CD14-positive monocyte (primary cell): ENCODE measurements around the gene GOLGA6A. TPM values are rescaled to one million over a fixed set of nuclear protein-coding genes. Genes with fewer than 3 reads are reported as not detected.

ENCODE experiments used
- DNase-seq, 3 donors: peaks; one replicate each; pipeline ENCODE4 v3.0.0-alpha.2; 2011 to 2022
- H2AFZ ChIP-seq: 2 replicates; pipeline ENCODE4 v1.6.0; 2012; ENCODE audit warnings: mild to moderate bottlenecking, low read depth, low read length, inconsistent platforms; ENCODE audit not compliant: insufficient read depth, poor library complexity, severe bottlenecking
- H3K27ac ChIP-seq, 2 donors: 1 replicate in 1 of 2; 2 replicates in 1 of 2; pipeline ENCODE4 v1.5.1; 2012 to 2013; ENCODE audit warnings: low read length in 2 of 2, control low read depth in 1 of 2, inconsistent platforms in 1 of 2, low read depth in 1 of 2, mild to moderate bottlenecking in 1 of 2
- H3K27me3 ChIP-seq, 2 donors: one replicate each; pipeline versions ENCODE4 v1.6.0 to v1.6.1; 2011 to 2013; ENCODE audit warnings: low read length in 2 of 2; ENCODE audit not compliant: control insufficient read depth in 2 of 2, insufficient read depth in 2 of 2
- H3K36me3 ChIP-seq, 2 donors: replicated peaks in 1 of 2; 1 replicate in 1 of 2; 2 replicates in 1 of 2; pipeline versions ENCODE4 v1.5.1 to v1.6.1; 2012 to 2013; ENCODE audit warnings: low read length in 2 of 2, control low read depth in 1 of 2, inconsistent platforms in 1 of 2, mild to moderate bottlenecking in 1 of 2; ENCODE audit not compliant: insufficient read depth in 2 of 2, control insufficient read depth in 1 of 2
- H3K4me1 ChIP-seq, 2 donors: 1 replicate in 1 of 2; 2 replicates in 1 of 2; pipeline versions ENCODE4 v1.5.1 to v1.6.1; 2012 to 2013; ENCODE audit warnings: low read length in 2 of 2, control low read depth in 1 of 2, inconsistent platforms in 1 of 2, mild to moderate bottlenecking in 1 of 2, moderate library complexity in 1 of 2; ENCODE audit not compliant: insufficient read depth in 2 of 2, control insufficient read depth in 1 of 2
- H3K4me2 ChIP-seq: replicated peaks from 2 replicates; pipeline ENCODE3; 2012; ENCODE audit warnings: low read length, moderate library complexity, mild to moderate bottlenecking; ENCODE audit not compliant: poor library complexity, severe bottlenecking; ENCODE audit errors: extremely low read depth
- H3K4me3 ChIP-seq, 3 experiments: fragments of 200-600 bp in 1 of 3; sonication (generic) in 1 of 3; replicated peaks in 1 of 3; 1 replicate in 2 of 3; 2 replicates in 1 of 3; pipeline ENCODE4 v1.5.1; 2011 to 2013; ENCODE audit warnings: low read length in 3 of 3, mild to moderate bottlenecking in 3 of 3, control low read depth in 2 of 3, low read depth in 2 of 3, inconsistent platforms in 1 of 3, moderate library complexity in 1 of 3
- H3K79me2 ChIP-seq: 2 replicates; pipeline ENCODE4 v1.6.0; 2012; ENCODE audit warnings: mild to moderate bottlenecking, control low read depth, inconsistent platforms, low read length, moderate library complexity; ENCODE audit not compliant: insufficient read depth
- H3K9ac ChIP-seq: 2 replicates; pipeline ENCODE4 v1.6.0; 2017; ENCODE audit warnings: low read length, mild to moderate bottlenecking; ENCODE audit not compliant: insufficient read depth, poor library complexity, severe bottlenecking
- H3K9me3 ChIP-seq, 2 donors: replicated peaks in 1 of 2; 1 replicate in 1 of 2; 2 replicates in 1 of 2; pipeline versions ENCODE4 v1.5.1 to v1.6.1; 2012 to 2013; ENCODE audit warnings: low read length in 2 of 2, control low read depth in 1 of 2; ENCODE audit not compliant: control insufficient read depth in 1 of 2, insufficient read depth in 1 of 2
- H4K20me1 ChIP-seq: 2 replicates; pipeline ENCODE4 v1.6.0; 2012; ENCODE audit warnings: mild to moderate bottlenecking, low read length, control low read depth, moderate library complexity; ENCODE audit not compliant: insufficient read depth
- H3K27ac Mint-ChIP-seq, 7 donors: one replicate each; pipeline ENCODE4 v1.8.0; 2020; ENCODE audit warnings: mild to moderate bottlenecking in 7 of 7, mixed read lengths in 7 of 7, moderate library complexity in 6 of 7, inconsistent platforms in 2 of 7
- H3K27me3 Mint-ChIP-seq, 3 donors: one replicate each; pipeline ENCODE4 v1.8.0; 2021 to 2022; ENCODE audit warnings: low read depth in 3 of 3, mild to moderate bottlenecking in 3 of 3, mixed read lengths in 3 of 3, moderate library complexity in 3 of 3, inconsistent platforms in 1 of 3
- H3K36me3 Mint-ChIP-seq, 2 donors: one replicate each; pipeline ENCODE4 v1.8.0; 2020; ENCODE audit warnings: mixed read lengths in 2 of 2, inconsistent platforms in 1 of 2, mild to moderate bottlenecking in 1 of 2
- H3K4me1 Mint-ChIP-seq: one replicate; pipeline ENCODE4 v1.8.0; 2020; ENCODE audit warnings: mild to moderate bottlenecking, mixed read lengths
- H3K4me3 Mint-ChIP-seq, 2 donors: one replicate each; pipeline ENCODE4 v1.8.0; 2020; ENCODE audit warnings: mild to moderate bottlenecking in 2 of 2, mixed read lengths in 2 of 2, moderate library complexity in 1 of 2
- H3K9me3 Mint-ChIP-seq, 7 donors: one replicate each; pipeline ENCODE4 v1.8.0; 2020 to 2022; ENCODE audit warnings: mixed read lengths in 7 of 7, mild to moderate bottlenecking in 6 of 7, moderate library complexity in 6 of 7, inconsistent platforms in 2 of 7
- WGBS: methylation state at CpG from one replicate; pipeline ENCODE4 v1.1.5; 2013; ENCODE audit warnings: missing lambda C conversion rate; ENCODE audit not compliant: insufficient coverage; 5-methylcytosine and 5-hydroxymethylcytosine counted together
- intact Hi-C, 2 donors: fragments of 100-400 bp; cut with micrococcal nuclease; formaldehyde crosslinking; loops; one replicate each; pipeline versions ENCODE4 v1.15.0 to v1.15.1; 2023
- polyA plus RNA-seq, 3 donors: library from polyadenylated mRNA; depleted of rRNA in 1 of 3; unstranded in 2 of 3; stranded (reverse) in 1 of 3; fragments of 300-500 nt in 2 of 3; fragments of >200 nt in 1 of 3; fragmentation: Illumina TruSeq in 2 of 3; gene quantifications; 1 replicate in 2 of 3; 2 replicates in 1 of 3; pipeline ENCODE4 v1.2.3, GENCODE V29; 2012 to 2021
- TF ChIP-seq, protein P1 (sequence below): fragments of 200-600 bp; IDR thresholded peaks from one replicate; pipeline ENCODE4 v1.8.0; 2022; ENCODE audit warnings: antibody characterized with exemption, mild to moderate bottlenecking

Gene GOLGA6A
- polyA plus RNA-seq, 3 donors = 0.03 TPM; not detected in 2

DNA sequence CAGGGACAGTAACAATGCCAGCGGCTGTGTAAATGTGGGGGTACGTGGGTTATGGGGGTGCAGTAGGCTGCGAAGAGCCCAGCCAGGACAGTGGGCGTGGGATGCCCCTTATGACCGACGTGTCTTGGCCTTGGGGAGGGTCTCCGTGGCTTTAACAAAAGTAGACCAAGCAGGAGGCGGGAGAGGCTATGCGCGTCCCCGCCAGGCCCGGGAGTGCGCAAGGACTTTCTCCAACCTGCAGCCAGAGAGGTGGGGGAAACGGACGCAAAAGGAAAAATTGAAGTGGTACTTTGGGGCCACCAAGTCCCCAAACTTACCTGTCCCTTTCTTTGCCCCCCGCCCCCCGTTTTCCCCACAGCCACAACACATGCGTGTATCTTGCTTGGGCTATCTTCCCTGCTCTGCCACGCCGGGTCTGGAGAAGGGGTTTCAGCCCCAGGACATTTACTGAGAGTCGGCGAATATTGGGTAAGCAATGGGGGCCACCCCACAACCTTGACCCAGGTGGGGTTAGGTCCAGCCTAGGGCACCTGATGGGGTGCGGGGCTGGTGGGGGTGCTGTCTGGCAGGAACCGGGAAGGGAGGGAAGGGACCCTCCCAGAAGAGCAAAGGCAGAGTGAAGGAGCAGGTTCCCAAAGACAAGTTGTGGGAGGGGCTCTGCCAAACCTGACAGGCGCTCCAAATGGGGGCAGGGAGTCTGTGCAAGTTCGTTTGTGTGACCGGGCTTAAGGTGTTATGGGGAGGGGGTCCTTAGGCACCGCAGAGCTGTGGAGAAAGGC, 48.7 kb upstream of the GOLGA6A start:
- no peaks in the 10 kb centered on the region for H3K79me2 ChIP-seq
- Mint-ChIP-seq H3K4me1 (peaks cover 23% of the 10 kb centered on the region), H3K36me3 (no peaks in the 10 kb centered on the region), H3K27me3 (peaks cover 91 to 98% (median 97%) of the 10 kb centered on the region in 3 donors), H3K4me3 (peak overlapping the region in 1 of 2 donors; percentile 87), H3K27ac (no peak overlapping the region), H3K9me3 (peaks cover 0 to 30% (median 7%) of the 10 kb centered on the region in 7 donors)
- H3K4me3 ChIP-seq = no peak overlapping the region
- H2AFZ ChIP-seq = no peak overlapping the region
- TF ChIP-seq, protein P1, sequence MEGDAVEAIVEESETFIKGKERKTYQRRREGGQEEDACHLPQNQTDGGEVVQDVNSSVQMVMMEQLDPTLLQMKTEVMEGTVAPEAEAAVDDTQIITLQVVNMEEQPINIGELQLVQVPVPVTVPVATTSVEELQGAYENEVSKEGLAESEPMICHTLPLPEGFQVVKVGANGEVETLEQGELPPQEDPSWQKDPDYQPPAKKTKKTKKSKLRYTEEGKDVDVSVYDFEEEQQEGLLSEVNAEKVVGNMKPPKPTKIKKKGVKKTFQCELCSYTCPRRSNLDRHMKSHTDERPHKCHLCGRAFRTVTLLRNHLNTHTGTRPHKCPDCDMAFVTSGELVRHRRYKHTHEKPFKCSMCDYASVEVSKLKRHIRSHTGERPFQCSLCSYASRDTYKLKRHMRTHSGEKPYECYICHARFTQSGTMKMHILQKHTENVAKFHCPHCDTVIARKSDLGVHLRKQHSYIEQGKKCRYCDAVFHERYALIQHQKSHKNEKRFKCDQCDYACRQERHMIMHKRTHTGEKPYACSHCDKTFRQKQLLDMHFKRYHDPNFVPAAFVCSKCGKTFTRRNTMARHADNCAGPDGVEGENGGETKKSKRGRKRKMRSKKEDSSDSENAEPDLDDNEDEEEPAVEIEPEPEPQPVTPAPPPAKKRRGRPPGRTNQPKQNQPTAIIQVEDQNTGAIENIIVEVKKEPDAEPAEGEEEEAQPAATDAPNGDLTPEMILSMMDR = no peak
- peaks cover 42 to 92% of the 10 kb centered on the region in 2 donors for H3K27me3 ChIP-seq
- no peak overlapping the region for H3K27ac ChIP-seq
- DNase-seq = no peak
- 11% methylated on average over 23 of the region's 28 CpGs for WGBS
- intact Hi-C loops = no loop called here
- no peak overlapping the region for H3K4me2 ChIP-seq
- no peak overlapping the region for H3K9ac ChIP-seq
- H3K36me3 ChIP-seq = no peaks in the 10 kb centered on the region
- H3K4me1 ChIP-seq = peaks cover 10 to 12% of the 10 kb centered on the region in 2 donors
- peaks cover 0 to 26% of the 10 kb centered on the region in 2 donors for H3K9me3 ChIP-seq
- H4K20me1 ChIP-seq = no peaks in the 10 kb centered on the region

DNA sequence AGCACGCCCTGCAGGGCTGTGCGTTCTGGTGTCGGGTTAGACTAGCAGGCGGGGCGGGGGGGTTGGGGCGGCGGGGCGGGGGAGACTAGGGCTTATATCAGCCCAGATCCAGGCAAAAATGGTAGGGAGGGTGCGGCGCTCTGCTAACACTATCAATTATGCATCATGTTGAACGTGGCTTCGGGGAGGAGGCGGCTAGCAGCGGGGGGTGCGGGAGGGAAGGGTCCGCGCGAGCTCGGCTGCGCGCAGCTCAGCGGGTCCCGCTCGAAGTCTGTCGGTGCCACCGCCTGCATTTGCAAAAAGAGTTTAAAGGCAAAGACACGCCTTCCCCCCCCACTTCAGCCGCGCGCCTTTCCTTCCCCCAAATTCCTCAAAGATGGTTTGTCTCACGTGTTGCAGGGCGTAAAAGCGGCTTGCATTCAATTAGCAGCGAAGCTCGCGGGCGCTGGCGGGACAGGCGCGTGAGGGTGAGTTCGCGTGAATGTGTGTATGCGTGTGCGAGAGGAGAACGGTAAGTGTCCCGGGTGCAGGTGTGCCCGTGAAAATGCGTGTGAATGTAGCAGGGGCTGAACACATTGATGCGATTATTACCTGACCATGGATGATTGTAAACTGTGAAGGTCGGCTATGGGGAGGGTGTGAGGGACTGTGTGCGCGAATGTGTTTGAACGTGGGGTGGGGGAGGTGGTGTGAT, 48.0 kb upstream of the GOLGA6A start, which contains the start of gene ISLR2:
TSS of gene ISLR2 (plus strand) at position 432 of the 694 bp plus-strand sequence. CDS start 2,169 bp downstream, outside the sequence.
- H3K27me3 ChIP-seq = peaks cover 38 to 91% of the 10 kb centered on the region in 2 donors
- Mint-ChIP-seq H3K9me3 (peaks cover 0 to 25% (median 2%) of the 10 kb centered on the region in 7 donors), H3K36me3 (no peaks in the 10 kb centered on the region), H3K27ac (no peak within 1 kb of the TSS), H3K4me3 (peak within 1 kb of the TSS in 1 of 2 donors; percentile 87), H3K27me3 (peaks cover 85 to 96% (median 93%) of the 10 kb centered on the region in 3 donors), H3K4me1 (peaks cover 20% of the 10 kb centered on the region)
- TF ChIP-seq, protein P1 = no peak
- no peak for DNase-seq
- no peak within 1 kb of the TSS for H3K27ac ChIP-seq
- H3K4me3 ChIP-seq = no peak within 1 kb of the TSS
- no peak within 1 kb of the TSS for H3K9ac ChIP-seq
- H3K4me2 ChIP-seq = no peak within 1 kb of the TSS
- no peaks in the 10 kb centered on the region for H3K36me3 ChIP-seq
- no peaks in the 10 kb centered on the region for H4K20me1 ChIP-seq
- peaks cover 0 to 26% of the 10 kb centered on the region in 2 donors for H3K9me3 ChIP-seq
- 2% methylated on average over 32 of the region's 53 CpGs for WGBS
- no peak within 1 kb of the TSS for H2AFZ ChIP-seq
- H3K4me1 ChIP-seq = peaks cover 7 to 8% of the 10 kb centered on the region in 2 donors
- intact Hi-C loops = no loop called here
- H3K79me2 ChIP-seq = no peaks in the 10 kb centered on the region
